GM19372 (cell line): Measurements from ENCODE around the gene PIP4K2C.
"Not testable (repeated sequence)": the region's sequence is repeated elsewhere in the genome, so short reads cannot be mapped to it uniquely, and the experiment has no call there.

Source experiments
- ATAC-seq: cut with Tn5 transposase; IDR thresholded peaks from one replicate; pipeline ENCODE4 v1.9.1; 2021; ENCODE audit warnings: mild to moderate bottlenecking, low read depth, moderate library complexity; ENCODE audit not compliant: unreplicated experiment

Gene PIP4K2C

DNA sequence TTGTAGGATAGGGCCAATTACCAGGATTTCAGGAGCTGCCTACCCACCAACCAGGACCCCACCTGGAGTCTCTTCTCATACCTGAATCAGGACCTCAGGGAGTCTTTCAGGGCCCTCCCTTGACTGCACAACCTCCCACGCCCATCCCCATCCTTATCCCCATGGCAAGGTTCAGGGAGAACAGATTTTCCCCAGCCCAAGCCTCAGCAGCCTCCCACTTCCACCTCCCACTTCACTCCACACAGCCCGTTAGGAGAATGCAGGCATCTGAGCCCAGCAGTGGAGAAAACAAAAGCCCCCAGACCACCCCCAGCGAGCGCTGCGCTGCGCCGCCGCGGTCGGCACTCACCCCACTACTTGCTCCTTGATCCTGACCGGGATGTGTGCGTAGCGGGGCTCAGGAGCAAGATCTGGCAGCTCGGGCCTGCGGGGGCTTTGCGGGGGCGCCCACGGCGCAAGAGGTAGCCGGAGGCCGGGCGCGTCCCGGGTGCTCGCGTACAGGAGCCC is 40.6 kb downstream of the PIP4K2C start:
- ATAC-seq = no peak

GRCh38 chr12:57632073-57632957 is 41.3 kb downstream of the PIP4K2C start:
- ATAC-seq = peak; percentile 12

DNA sequence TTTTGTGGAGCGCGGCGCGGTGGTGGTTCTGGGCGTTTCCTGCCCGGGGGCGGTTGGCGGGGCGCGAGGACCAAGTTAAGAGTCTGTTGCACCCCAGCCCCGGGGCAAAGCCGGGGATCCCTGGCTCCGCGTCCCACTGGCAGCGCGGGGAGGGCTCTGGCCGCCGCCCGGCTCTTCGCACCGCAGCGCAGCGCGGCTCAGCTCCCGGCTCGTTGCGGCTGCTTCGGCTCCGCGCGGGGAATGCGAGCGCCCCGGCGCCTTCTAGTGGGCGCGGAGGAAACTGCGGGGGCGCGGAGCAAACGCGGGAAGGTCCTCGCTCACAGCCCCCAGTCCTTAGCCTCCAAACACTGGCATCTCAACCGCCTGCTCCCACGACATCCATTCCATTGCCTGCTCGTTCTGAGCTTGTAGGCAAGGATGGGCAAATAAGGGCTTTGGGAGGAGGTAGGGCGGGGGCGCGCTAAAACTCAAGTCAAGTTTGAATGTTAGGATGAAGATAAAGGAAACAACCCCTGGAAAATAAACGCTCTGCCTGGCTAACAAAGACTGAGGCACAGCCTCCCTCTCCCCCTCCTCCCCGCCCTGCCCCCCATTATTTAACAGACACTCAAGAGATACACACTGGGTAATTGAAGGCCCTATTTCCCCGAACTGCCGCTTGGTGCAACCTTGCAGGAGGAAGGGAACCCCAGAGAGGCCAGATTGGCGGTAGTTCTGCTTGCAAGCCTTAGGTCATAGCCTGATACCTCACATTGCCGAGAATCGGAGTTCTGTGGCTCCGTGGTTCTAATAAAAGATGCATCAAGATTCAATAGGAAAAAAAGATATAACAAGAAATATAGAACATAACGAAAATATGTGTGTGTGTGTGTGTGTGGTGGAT is 42.2 kb downstream of the PIP4K2C start, which contains the start of gene B4GALNT1:
Gene B4GALNT1 (minus strand): TSS at position 244 of the 883 bp plus-strand sequence. CDS start 1,069 bp downstream, outside the sequence.
- ATAC-seq = peak; percentile 85

GRCh38 chr12:57636731-57637130 is 45.7 kb downstream of the PIP4K2C start:
- ATAC-seq = not testable (repeated sequence)

- ATAC-seq = no peak
Measured at GRCh38 chr12:57637364-57637763, 46.4 kb downstream of the PIP4K2C start.

- ATAC-seq = no peak
Measured at GRCh38 chr12:57638096-57638495, 47.1 kb downstream of the PIP4K2C start.

GRCh38 chr12:57640175-57641042 is 49.4 kb downstream of the PIP4K2C start:
- no peak for ATAC-seq

GRCh38 chr12:57641699-57642442 is 50.9 kb downstream of the PIP4K2C start:
- ATAC-seq = no peak

DNA sequence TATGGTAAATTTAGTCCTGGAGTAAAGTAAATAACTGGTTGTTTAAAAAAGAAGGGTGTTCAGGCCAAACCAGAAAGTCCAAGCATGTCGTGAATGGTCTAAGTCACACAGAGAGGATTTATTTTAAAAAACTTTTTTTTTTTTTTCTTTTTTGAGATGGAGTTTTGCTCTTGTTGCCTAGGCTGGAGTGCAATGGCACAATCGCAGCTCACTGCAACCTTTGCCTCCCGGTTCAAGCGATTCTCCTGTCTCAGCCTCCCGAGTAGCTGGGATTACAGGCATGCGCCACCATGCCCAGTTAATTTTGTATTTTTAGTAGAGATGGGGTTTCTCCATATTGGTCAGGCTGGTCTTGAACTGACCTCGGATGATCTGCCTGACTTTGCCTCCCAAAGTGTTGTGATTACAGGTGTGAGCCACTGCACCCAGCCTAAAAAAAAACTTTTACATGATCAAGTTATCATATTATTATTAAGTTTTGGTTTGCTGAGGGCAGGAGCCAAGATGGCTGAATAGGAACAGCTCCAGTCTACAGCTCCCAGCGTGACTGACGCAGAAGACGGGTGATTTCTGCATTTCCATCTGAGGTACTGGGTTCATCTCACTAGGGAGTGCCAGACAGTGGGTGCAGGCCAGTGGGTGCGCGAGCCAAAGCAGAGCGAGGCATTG is 55.1 kb downstream of the PIP4K2C start:
- not testable (repeated sequence) for ATAC-seq

DNA sequence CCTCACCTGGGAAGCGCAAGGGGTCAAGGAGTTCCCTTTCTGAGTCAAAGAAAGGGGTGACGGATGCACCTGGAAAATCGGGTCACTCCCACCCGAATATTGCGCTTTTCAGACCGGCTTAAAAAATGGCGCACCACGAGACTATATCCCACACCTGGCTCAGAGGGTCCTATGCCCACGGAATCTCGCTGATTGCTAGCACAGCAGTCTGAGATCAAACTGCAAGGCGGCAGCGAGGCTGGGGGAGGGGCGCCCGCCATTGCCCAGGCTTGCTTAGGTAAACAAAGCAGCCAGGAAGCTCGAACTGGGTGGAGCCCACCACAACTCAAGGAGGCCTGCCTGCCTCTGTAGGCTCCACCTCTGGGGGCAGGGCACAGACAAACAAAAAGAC is 55.7 kb downstream of the PIP4K2C start:
- ATAC-seq = not testable (repeated sequence)
